ENCODE data around the gene ZNF263.

The ZNF263 gene

GRCh38 chr16:3328643-3329042 is 45.4 kb downstream of the ZNF263 start:
- no peak overlapping the region for H3K4me3 Mint-ChIP-seq
- peaks cover 10% of the 10 kb centered on the region for H3K9me3 Mint-ChIP-seq (ENCODE audit: low read depth)
- H3K4me1 Mint-ChIP-seq (ENCODE audit: low read depth), result no peaks in the 10 kb centered on the region
- no peaks in the 10 kb centered on the region for H3K27me3 Mint-ChIP-seq
- no peak overlapping the region for H3K27ac Mint-ChIP-seq
- peaks cover 15% of the 10 kb centered on the region for H3K36me3 Mint-ChIP-seq
